PC-3 (cell line): ENCODE measurements around the gene LMO1.

Source experiments
- CTCF ChIP-seq: fragments of 300-600 bp; sonication (generic); conservative IDR thresholded peaks from 2 replicates; pipeline ENCODE4 v1.5.1; 2017; ENCODE audit warnings: antibody characterized with exemption, low read depth, mild to moderate bottlenecking, low read length
- EZH2 ChIP-seq: fragments of 300-600 bp; sonication (generic); IDR thresholded peaks from one replicate; pipeline ENCODE4 v1.6.1; 2017; ENCODE audit warnings: antibody characterized with exemption, mild to moderate bottlenecking, low read length; ENCODE audit not compliant: unreplicated experiment

- TF ChIP-seq CTCF (no peak), EZH2 (no peak)
Measured at GRCh38 chr11:8261291-8261690, 2.4 kb downstream of the LMO1 start.
